Endodermal cell (in vitro differentiated cells): ENCODE results near the gene CENPA. TPM values are rescaled to one million over a fixed set of nuclear protein-coding genes. Genes with fewer than 3 reads are reported as not detected.

Experiments used
- DNase-seq: peaks from one replicate; pipeline ENCODE4 v3.0.0-alpha.2; 2017
- H3K27ac ChIP-seq: 2 replicates; pipeline ENCODE4 v1.5.1; 2013; ENCODE audit warnings: mild to moderate bottlenecking, low read depth, low read length, moderate library complexity
- H3K27me3 ChIP-seq: 2 replicates; pipeline ENCODE4 v1.6.1; 2013; ENCODE audit warnings: mild to moderate bottlenecking, low read length, moderate library complexity; ENCODE audit not compliant: insufficient read depth, control insufficient read depth, poor library complexity, severe bottlenecking
- H3K36me3 ChIP-seq: 2 replicates; pipeline ENCODE4 v1.7.0; 2013; ENCODE audit warnings: mild to moderate bottlenecking, low read length, moderate library complexity; ENCODE audit not compliant: control insufficient read depth, insufficient read depth
- H3K4me1 ChIP-seq: one replicate; pipeline ENCODE4 v1.7.0; 2013; ENCODE audit warnings: low read length; ENCODE audit not compliant: control insufficient read depth, insufficient read depth
- H3K4me3 ChIP-seq: 2 replicates; pipeline ENCODE4 v1.5.1; 2013; ENCODE audit warnings: mild to moderate bottlenecking, low read length, moderate library complexity
- H3K9ac ChIP-seq: 2 replicates; pipeline ENCODE4 v1.6.1; 2013; ENCODE audit warnings: mild to moderate bottlenecking, low read length, moderate library complexity; ENCODE audit not compliant: poor library complexity, severe bottlenecking; ENCODE audit errors: extremely low read depth
- H3K9me3 ChIP-seq: 2 replicates; pipeline ENCODE4 v1.6.1; 2013; ENCODE audit warnings: mild to moderate bottlenecking, low read length, moderate library complexity; ENCODE audit not compliant: control insufficient read depth
- H3K27ac Mint-ChIP-seq: 2 replicates; pipeline ENCODE4 v1.8.0; 2020; ENCODE audit warnings: mixed read lengths
- H3K27me3 Mint-ChIP-seq: 2 replicates; pipeline ENCODE4 v1.8.0; 2021; ENCODE audit warnings: mild to moderate bottlenecking, mixed read lengths; ENCODE audit not compliant: insufficient read depth
- H3K36me3 Mint-ChIP-seq: 2 replicates; pipeline ENCODE4 v1.8.0; 2020; ENCODE audit warnings: low read depth, mixed read lengths
- H3K4me1 Mint-ChIP-seq: 2 replicates; pipeline ENCODE4 v1.8.0; 2020; ENCODE audit warnings: mixed read lengths
- H3K4me3 Mint-ChIP-seq: 2 replicates; pipeline ENCODE4 v1.8.0; 2020; ENCODE audit warnings: mild to moderate bottlenecking, moderate library complexity, mixed read lengths
- H3K9me3 Mint-ChIP-seq: 2 replicates; pipeline ENCODE4 v1.8.0; 2020; ENCODE audit warnings: mild to moderate bottlenecking, mixed read lengths
- WGBS, 2 experiments: methylation state at CpG; one replicate each; pipeline versions ENCODE4 v1.1.5 to v1.1.7; 2013; ENCODE audit warnings: missing lambda C conversion rate in 2 of 2, mixed read lengths in 1 of 2; ENCODE audit not compliant: insufficient coverage in 1 of 2, insufficient read length in 1 of 2; 5-methylcytosine and 5-hydroxymethylcytosine counted together
- total RNA-seq, 2 donors: library from RNA; stranded (reverse); fragmentation: NEBNext Ultra II Directional in 1 of 2; extraction: Animal tissue kit (Norgen Biotek cat#: 25700) in 1 of 2; gene quantifications; 2 replicates in 1 of 2; 3 replicates in 1 of 2; pipeline ENCODE4 v1.2.1, GENCODE V29; 2021
- TF ChIP-seq, protein P1 (sequence below): fragments of 200-600 bp; sonication (generic); conservative IDR thresholded peaks from 2 replicates; pipeline ENCODE4 v1.5.0; 2021; ENCODE audit warnings: antibody characterized with exemption, mild to moderate bottlenecking

The CENPA gene
- total RNA-seq, 2 donors from 2014 or later = 21.5 to 38.3 TPM

DNA sequence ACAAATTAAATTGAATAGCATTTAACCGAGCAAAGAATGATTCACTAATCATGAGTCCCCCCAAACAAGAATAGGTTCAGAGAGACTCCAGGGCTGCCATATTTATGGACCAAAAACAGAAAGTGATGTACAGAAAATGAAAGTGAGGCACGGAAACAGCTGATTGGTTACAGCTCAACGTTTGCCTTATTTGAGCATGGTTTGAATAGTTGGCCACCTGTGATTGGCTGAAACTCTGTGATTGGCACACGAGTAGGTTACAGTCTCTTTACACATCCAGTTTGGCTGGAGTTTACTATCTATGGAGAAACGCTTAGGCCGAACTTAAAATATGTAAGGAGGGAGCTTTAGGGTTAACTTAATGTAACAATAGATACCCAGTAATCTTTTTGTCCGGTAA, 35.1 kb downstream of the CENPA start:
- Histone ChIP-seq H3K4me3 (no peak overlapping the region), H3K27me3 (no peaks in the 10 kb centered on the region), H3K4me1 (no peaks in the 10 kb centered on the region), H3K9ac (no peak overlapping the region), H3K36me3 (no peaks in the 10 kb centered on the region), H3K27ac (no peak overlapping the region), H3K9me3 (no peaks in the 10 kb centered on the region)
- peaks cover 8% of the 10 kb centered on the region for H3K27me3 Mint-ChIP-seq
- 89 to 96% methylated on average over 5 to 7 of the region's 7 CpGs for WGBS, 2 experiments
- TF ChIP-seq, protein P1, sequence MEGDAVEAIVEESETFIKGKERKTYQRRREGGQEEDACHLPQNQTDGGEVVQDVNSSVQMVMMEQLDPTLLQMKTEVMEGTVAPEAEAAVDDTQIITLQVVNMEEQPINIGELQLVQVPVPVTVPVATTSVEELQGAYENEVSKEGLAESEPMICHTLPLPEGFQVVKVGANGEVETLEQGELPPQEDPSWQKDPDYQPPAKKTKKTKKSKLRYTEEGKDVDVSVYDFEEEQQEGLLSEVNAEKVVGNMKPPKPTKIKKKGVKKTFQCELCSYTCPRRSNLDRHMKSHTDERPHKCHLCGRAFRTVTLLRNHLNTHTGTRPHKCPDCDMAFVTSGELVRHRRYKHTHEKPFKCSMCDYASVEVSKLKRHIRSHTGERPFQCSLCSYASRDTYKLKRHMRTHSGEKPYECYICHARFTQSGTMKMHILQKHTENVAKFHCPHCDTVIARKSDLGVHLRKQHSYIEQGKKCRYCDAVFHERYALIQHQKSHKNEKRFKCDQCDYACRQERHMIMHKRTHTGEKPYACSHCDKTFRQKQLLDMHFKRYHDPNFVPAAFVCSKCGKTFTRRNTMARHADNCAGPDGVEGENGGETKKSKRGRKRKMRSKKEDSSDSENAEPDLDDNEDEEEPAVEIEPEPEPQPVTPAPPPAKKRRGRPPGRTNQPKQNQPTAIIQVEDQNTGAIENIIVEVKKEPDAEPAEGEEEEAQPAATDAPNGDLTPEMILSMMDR = no peak
- H3K4me1 Mint-ChIP-seq = peaks cover 9% of the 10 kb centered on the region
- H3K9me3 Mint-ChIP-seq = no peaks in the 10 kb centered on the region
- no peak overlapping the region for H3K27ac Mint-ChIP-seq
- DNase-seq = no peak
- no peaks in the 10 kb centered on the region for H3K36me3 Mint-ChIP-seq
- no peak overlapping the region for H3K4me3 Mint-ChIP-seq

DNA sequence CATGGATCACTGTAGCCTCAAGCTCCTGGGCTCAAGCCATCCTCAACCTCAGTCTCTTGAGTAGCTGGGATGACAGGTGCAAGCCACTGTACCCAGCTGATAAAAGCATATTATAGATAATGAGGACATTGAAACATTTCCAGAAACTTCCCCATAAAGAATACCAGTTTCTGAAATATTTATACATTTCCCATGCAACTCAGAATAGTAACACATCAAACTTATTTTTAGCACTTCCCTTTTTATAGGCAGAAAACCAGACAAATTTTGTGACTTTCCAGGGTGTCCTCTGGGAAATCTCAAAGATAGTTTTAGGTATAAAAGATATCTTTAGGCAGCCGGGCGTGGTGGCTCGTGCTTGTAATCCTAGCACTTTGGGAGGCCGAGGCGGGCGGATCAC, 37.0 kb downstream of the CENPA start:
- Mint-ChIP-seq H3K36me3 (no peaks in the 10 kb centered on the region), H3K4me1 (peaks cover 5% of the 10 kb centered on the region), H3K9me3 (no peaks in the 10 kb centered on the region), H3K27ac (no peak overlapping the region), H3K4me3 (no peak overlapping the region), H3K27me3 (peaks cover 6% of the 10 kb centered on the region)
- Histone ChIP-seq H3K36me3 (no peaks in the 10 kb centered on the region), H3K9me3 (no peaks in the 10 kb centered on the region), H3K4me1 (no peaks in the 10 kb centered on the region), H3K9ac (no peak overlapping the region), H3K27me3 (no peaks in the 10 kb centered on the region), H3K4me3 (no peak overlapping the region), H3K27ac (no peak overlapping the region)
- TF ChIP-seq, protein P1 = no peak
- WGBS, 2 experiments = 93 to 96% methylated on average over 5 to 6 of the region's 6 CpGs
- no peak for DNase-seq

DNA sequence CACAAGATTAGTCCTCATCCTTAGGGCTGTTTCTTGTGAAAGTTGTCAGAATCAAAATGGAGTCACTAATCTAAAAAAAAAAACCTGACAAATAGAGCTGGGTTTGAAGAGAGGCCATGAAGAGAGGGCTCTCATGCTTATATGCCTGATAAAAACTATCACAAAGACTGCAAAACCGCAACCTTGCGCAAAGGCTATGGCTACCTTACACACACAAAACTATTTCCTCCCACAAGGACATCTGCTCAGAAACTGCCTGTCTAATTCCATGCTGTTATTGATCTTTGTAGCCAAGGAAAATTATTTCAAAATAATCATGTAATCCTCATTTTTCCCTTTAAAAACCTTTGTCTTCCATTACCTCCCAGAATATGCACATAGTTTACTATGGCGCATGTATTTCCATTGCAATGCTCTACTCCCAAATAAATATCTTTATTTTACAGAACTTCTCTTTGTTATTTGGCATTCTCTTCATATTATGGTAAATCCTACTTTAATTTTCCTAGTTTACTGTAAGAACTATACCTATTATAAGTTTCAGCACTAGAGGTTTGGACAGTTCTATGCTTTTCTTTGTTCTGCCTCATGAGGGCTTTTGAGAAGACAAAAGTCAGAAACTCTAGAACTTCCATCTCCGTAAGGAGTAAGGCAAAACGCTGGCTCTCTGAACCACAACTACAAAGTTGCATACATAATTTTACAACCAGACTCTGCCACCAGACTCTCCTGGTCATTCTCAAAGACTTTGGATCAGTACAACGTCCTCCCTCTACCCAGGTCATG, 52.5 kb downstream of the CENPA start:
- Histone ChIP-seq H3K27ac (no peak overlapping the region), H3K4me3 (no peak overlapping the region), H3K9ac (no peak overlapping the region), H3K27me3 (peaks cover 55% of the 10 kb centered on the region), H3K4me1 (no peaks in the 10 kb centered on the region), H3K9me3 (no peaks in the 10 kb centered on the region), H3K36me3 (no peaks in the 10 kb centered on the region)
- 54 to 67% methylated on average over 4 to 6 of the region's 6 CpGs for WGBS, 2 experiments
- Mint-ChIP-seq H3K4me3 (no peak overlapping the region), H3K27me3 (peaks cover 28% of the 10 kb centered on the region), H3K4me1 (no peaks in the 10 kb centered on the region), H3K27ac (no peak overlapping the region), H3K9me3 (no peaks in the 10 kb centered on the region), H3K36me3 (no peaks in the 10 kb centered on the region)
- TF ChIP-seq, protein P1 = peak; percentile 32
- no peak for DNase-seq
